ENCODE measurements around the gene CD82. TPM values are rescaled to one million over a fixed set of nuclear protein-coding genes. Genes with fewer than 3 reads are reported as not detected.

CD82 gene
- total and polyA plus RNA-seq, 7 donors = 4.2 to 67.4 (median 11.4) TPM

DNA sequence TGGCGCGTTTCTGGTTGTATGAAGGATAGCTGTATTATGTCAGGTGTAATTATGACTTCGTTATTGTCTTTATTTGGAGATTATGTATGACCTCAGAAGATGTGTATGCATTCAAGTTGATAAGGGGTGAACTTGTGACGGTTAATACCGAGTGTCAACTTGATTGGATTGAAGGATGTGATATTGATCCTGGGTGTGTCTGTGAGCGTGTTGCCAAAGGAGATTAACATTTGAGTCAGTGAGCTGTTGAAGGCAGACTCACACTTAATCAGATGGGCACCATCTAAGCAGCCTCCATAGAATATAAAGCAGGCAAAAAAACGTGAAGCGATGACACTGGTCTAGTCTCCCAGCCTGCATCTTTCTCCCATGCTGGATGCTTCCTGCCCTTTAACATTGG, 15.3 kb upstream of the CD82 start:
- H3K9me3 ChIP-seq = peaks cover 0 to 3% (median 0%) of the 10 kb centered on the region in 4 donors
- 62 to 76% methylated on average over 8 of the region's 8 CpGs for WGBS, 2 donors
- no peaks in the 10 kb centered on the region for H3K27me3 ChIP-seq
- H3K4me1 ChIP-seq = peaks cover 0 to 6% (median 0%) of the 10 kb centered on the region in 4 donors
- DNase-seq = no peak
- H3K27ac ChIP-seq = no peak overlapping the region
- intact Hi-C loops (cut with DNase I) = no loop called here
- H3K4me3 ChIP-seq = no peak overlapping the region
- no peaks in the 10 kb centered on the region for H3K36me3 ChIP-seq
- no peak for TF ChIP-seq POLR2A (IDR thresholded peaks at IDR 0.05)
- TF ChIP-seq CTCF (IDR thresholded peaks at IDR 0.05) = no peak
- TF ChIP-seq EP300 (IDR thresholded peaks at IDR 0.05) = no peak
- TF ChIP-seq POLR2AphosphoS5 (IDR thresholded peaks at IDR 0.05) = no peak

DNA sequence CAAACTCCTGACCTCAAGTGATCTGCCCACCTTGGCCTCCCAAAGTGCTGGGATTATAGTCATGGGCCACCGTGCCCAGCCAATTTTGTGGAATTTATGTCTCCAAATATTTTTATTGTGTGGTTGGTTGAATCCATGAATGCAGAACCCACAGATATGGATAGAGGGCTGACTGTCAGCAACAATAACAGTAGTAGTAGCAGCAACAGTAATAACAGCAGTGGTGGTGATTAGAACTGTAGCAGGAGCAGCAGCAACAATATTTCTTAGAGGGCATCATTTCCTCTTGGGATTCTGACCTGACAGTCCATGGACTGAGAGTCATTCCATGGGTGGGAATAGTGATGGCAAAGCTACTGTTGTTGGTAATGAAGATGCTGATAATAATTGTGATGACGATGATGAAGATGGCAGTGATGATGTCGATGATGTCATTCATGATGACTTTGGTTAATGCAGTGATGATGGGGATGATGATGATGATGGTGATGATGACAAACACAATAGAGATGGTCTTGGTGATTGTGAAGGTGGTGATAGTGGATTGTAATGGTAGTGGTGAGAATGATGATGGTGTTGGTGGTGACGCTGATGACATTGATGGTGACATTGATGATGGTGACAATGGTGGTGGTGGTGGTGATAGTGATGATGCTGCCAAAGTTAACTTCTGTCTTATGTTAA, 13.9 kb upstream of the CD82 start:
- H3K9me3 ChIP-seq = no peaks in the 10 kb centered on the region
- WGBS, 2 donors = 94 to 95% methylated on average over 4 of the region's 4 CpGs
- no peak for TF ChIP-seq POLR2A (IDR thresholded peaks at IDR 0.05)
- no peak for DNase-seq
- peaks cover 0 to 6% (median 0%) of the 10 kb centered on the region in 4 donors for H3K4me1 ChIP-seq
- H3K27me3 ChIP-seq = no peaks in the 10 kb centered on the region
- intact Hi-C loops (cut with DNase I) = no loop called here
- H3K4me3 ChIP-seq = no peak overlapping the region
- no peak overlapping the region for H3K27ac ChIP-seq
- no peaks in the 10 kb centered on the region for H3K36me3 ChIP-seq

DNA sequence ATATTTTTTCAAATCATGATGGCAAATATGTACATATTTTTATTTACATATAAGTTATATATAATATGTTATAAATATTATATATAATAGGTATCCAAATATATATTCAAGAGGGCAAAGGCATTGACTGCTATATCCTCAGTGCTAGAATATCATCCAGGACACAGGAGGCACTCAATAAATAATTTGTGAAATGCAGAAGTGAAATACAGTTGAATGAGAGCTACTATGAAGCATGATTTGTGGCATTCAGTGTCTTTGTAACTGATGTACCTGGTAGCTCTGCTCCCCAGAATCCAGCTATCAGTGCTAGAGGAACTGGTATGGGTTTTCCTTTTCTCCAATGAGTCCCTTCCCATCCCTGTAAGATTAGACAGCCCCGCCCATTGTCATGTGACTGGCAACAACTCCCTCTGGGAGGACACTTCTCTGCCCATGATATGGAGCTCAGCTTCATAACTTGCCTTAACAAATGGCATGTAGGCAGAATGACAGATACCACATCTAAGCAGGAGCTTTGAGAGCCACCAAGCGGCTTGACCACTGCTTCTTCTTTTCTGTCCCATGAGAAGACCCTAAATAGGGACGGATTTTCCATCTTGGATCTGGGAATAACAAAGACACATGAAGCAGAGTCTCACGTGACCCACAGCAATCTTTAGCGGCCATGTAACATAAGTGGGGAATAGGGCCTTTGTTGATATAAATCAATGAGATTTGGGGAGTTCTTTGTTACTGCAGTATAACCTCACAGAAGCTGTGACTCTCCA, 10.2 kb upstream of the CD82 start:
- Histone ChIP-seq H3K4me3 (no peak overlapping the region), H3K9me3 (no peaks in the 10 kb centered on the region), H3K27me3 (no peaks in the 10 kb centered on the region), H3K4me1 (peaks cover 0 to 12% (median 5%) of the 10 kb centered on the region in 4 donors), H3K27ac (no peak overlapping the region), H3K36me3 (no peaks in the 10 kb centered on the region)
- 86 to 90% methylated on average over 5 of the region's 5 CpGs for WGBS, 2 donors
- intact Hi-C loops (cut with DNase I) = no loop called here
- TF ChIP-seq CTCF (IDR thresholded peaks at IDR 0.05) (no peak), POLR2A (IDR thresholded peaks at IDR 0.05) (no peak), POLR2AphosphoS5 (IDR thresholded peaks at IDR 0.05) (no peak), EP300 (IDR thresholded peaks at IDR 0.05) (no peak)
- no peak for DNase-seq

GRCh38 chr11:44556735-44557409, 8.6 kb upstream of the CD82 start:
- TF ChIP-seq POLR2A (IDR thresholded peaks at IDR 0.05) = no peak
- peak; percentile 75 to 83 (median 80) for TF ChIP-seq CTCF (IDR thresholded peaks at IDR 0.05)
- WGBS, 2 donors = 36 to 40% methylated on average over 11 of the region's 11 CpGs
- peak; percentile 78 for DNase-seq
- Histone ChIP-seq H3K36me3 (no peaks in the 10 kb centered on the region), H3K27me3 (no peaks in the 10 kb centered on the region), H3K4me3 (no peak overlapping the region), H3K27ac (no peak overlapping the region), H3K9me3 (no peaks in the 10 kb centered on the region), H3K4me1 (peaks cover 0 to 12% (median 5%) of the 10 kb centered on the region in 4 donors)
- intact Hi-C loops (cut with DNase I) = loop anchor here (1.0 kb wide), 2 partner anchors 60 to 354 kb away; no protein-coding TSS in a partner anchor

GRCh38 chr11:44557464-44557863, 8.0 kb upstream of the CD82 start:
- Histone ChIP-seq H3K4me3 (no peak overlapping the region), H3K36me3 (no peaks in the 10 kb centered on the region), H3K4me1 (peaks cover 0 to 12% (median 5%) of the 10 kb centered on the region in 4 donors), H3K27ac (no peak overlapping the region), H3K27me3 (no peaks in the 10 kb centered on the region), H3K9me3 (no peaks in the 10 kb centered on the region)
- intact Hi-C loops (cut with DNase I) = loop anchor here (1.0 kb wide), 1 partner anchor 354 kb away; no protein-coding TSS in a partner anchor
- 67 to 76% methylated on average over 5 of the region's 5 CpGs for WGBS, 2 donors
- no peak for TF ChIP-seq POLR2AphosphoS5 (IDR thresholded peaks at IDR 0.05)
- DNase-seq = no peak
